ENCODE data around the gene PROSER2.
"Not testable (repeated sequence)": the region's sequence is repeated elsewhere in the genome, so short reads cannot be mapped to it uniquely, and the experiment has no call there.

The PROSER2 gene

DNA sequence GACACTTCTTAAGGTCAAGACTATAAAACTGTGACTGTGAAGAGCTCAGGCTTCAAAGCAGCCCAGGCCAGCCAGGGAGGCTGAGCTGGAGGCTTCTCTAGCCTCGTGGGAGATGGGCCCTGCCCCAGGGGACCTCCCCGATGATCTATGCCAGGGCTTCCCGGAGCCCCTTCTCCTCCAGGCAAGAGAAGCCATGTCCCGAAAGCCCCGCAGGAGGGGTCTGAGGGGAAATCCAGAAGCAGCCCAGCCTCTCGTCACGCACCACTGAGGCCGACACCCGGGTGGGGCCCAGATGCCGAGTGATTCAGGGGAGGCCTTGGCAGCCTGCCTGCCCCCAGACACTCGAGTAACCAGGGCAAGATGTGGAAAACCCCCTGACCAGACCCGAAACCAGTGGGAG, 63.7 kb downstream of the PROSER2 start:
- DNase-seq (ENCODE audit: low read depth) = no peak
- H3K4me3 ChIP-seq (ENCODE audit: control insufficient read depth, low read depth, low read length) = no peak overlapping the region
- TF ChIP-seq, protein P1, sequence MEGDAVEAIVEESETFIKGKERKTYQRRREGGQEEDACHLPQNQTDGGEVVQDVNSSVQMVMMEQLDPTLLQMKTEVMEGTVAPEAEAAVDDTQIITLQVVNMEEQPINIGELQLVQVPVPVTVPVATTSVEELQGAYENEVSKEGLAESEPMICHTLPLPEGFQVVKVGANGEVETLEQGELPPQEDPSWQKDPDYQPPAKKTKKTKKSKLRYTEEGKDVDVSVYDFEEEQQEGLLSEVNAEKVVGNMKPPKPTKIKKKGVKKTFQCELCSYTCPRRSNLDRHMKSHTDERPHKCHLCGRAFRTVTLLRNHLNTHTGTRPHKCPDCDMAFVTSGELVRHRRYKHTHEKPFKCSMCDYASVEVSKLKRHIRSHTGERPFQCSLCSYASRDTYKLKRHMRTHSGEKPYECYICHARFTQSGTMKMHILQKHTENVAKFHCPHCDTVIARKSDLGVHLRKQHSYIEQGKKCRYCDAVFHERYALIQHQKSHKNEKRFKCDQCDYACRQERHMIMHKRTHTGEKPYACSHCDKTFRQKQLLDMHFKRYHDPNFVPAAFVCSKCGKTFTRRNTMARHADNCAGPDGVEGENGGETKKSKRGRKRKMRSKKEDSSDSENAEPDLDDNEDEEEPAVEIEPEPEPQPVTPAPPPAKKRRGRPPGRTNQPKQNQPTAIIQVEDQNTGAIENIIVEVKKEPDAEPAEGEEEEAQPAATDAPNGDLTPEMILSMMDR (conservative IDR thresholded peaks at IDR 0.05; ENCODE audit: control insufficient read depth, insufficient read depth, low read depth, low read length) = no peak

DNA sequence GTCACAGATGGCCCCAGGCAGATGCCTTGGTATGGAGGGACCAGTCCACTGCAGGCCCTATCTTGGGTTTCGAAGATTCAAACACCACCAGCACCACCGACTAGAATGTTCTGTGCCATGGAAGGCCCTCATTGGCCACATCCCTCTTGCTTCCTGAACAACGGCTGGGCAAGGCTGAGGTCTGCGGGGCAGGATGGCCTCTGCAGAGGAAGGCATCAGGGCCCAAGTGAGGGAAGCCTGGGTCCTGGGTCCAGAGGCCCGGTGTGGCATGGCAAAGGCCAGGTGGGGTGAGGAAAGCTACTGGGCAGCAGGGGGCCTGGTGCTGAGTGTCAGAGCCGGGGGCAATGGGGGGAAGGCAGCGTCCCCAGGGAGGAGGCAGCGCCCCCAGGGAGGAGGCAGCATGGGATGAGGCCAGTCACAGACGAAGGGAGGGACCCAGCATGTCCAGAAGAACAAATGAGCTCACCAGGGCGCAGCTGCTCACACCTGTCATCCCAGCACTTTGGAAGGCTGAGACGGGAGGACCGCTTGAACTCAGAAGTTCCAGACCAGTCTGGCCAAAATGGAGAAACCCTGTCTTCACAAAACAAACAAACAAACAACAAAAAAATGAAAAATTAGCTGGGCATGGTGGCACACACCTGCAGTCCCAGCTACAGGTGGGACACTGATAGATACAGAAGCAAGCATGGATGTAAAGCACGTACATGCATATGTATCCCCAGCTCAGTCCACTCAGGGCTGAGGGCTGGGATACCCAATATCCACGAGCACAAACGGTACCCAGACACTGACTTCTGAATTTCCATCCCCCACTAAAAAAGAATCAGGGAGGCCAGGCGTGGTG, 64.4 kb downstream of the PROSER2 start:
- DNase-seq (ENCODE audit: low read depth) = no peak
- TF ChIP-seq, protein P1 (conservative IDR thresholded peaks at IDR 0.05; ENCODE audit: control insufficient read depth, insufficient read depth, low read depth, low read length) = no peak
- no peak overlapping the region for H3K4me3 ChIP-seq (ENCODE audit: control insufficient read depth, low read depth, low read length)

GRCh38 chr10:11889263-11889662, 66.1 kb downstream of the PROSER2 start:
- not testable (repeated sequence) for H3K4me3 ChIP-seq (ENCODE audit: control insufficient read depth, low read depth, low read length); DNase-seq (ENCODE audit: low read depth)

DNA sequence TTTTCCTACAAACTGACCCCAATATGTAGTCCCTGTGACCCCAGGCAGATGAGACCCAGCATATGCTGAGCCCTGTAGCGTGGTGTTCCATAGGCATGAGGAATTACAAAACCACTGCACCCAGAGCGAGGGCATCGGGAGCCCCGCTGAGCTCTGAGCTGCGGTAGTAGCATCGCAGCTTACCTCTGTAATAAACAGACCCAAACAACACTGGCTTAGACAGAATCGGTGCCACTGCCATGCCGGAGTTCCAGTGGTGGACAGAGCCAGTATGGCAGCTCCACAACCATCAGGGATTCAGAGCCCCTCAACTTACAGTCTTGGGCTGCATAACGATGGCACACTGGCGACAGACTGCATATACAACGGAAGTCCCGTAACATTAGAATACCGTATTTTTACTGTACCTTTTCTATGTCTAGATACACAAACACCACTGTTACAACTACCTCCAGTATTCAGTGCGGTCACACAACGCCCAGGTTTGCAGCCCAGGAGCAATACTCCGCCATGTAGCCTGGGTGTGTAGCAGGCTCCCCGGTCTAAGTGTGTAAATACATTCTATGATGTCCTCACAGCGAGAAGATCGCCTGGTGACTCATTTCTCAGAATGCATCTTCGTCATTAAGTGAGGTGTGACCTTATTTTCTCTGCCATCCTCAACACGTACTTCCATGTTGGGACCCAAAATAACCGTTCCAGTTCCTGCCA, 68.8 kb downstream of the PROSER2 start:
- TF ChIP-seq, protein P1 (conservative IDR thresholded peaks at IDR 0.05; ENCODE audit: control insufficient read depth, insufficient read depth, low read depth, low read length) = no peak
- DNase-seq (ENCODE audit: low read depth) = no peak
- H3K4me3 ChIP-seq (ENCODE audit: control insufficient read depth, low read depth, low read length) = no peak overlapping the region

DNA sequence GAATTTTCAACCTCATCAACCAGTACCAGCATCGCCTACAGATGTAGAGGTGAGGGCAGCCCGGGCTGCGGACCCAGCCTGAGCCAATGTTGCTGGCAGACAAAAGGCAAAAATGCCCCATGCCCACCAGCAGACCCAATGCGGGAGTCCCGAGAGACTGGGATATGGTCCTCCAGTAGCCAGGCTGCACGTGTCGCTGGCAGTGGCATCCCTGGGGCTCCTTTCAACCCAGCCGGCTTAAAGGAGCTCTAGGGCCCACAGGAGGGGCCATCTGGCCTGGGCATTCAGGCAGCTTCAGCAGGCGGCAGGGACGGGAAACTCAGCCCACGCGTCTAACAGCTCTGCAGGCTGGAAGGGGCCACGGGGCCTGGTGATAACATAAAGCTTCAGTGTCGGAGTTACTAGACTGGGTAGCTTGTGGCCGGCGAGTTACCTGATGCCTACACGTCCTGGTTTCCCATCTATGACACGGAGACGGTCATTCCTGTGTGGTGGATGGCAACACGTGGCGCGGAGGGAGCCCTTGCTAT, 70.7 kb downstream of the PROSER2 start:
- H3K4me3 ChIP-seq (ENCODE audit: control insufficient read depth, low read depth, low read length) = no peak overlapping the region
- DNase-seq (ENCODE audit: low read depth) = no peak
- TF ChIP-seq, protein P1 (conservative IDR thresholded peaks at IDR 0.05; ENCODE audit: control insufficient read depth, insufficient read depth, low read depth, low read length) = no peak

- no peak for DNase-seq (ENCODE audit: low read depth)
- H3K4me3 ChIP-seq (ENCODE audit: control insufficient read depth, low read depth, low read length) = no peak overlapping the region
- TF ChIP-seq, protein P1 (conservative IDR thresholded peaks at IDR 0.05; ENCODE audit: control insufficient read depth, insufficient read depth, low read depth, low read length) = no peak
Measured at GRCh38 chr10:11894381-11895107, 71.4 kb downstream of the PROSER2 start.
